Measurements from ENCODE around the gene OGFOD3.

OGFOD3 gene

DNA sequence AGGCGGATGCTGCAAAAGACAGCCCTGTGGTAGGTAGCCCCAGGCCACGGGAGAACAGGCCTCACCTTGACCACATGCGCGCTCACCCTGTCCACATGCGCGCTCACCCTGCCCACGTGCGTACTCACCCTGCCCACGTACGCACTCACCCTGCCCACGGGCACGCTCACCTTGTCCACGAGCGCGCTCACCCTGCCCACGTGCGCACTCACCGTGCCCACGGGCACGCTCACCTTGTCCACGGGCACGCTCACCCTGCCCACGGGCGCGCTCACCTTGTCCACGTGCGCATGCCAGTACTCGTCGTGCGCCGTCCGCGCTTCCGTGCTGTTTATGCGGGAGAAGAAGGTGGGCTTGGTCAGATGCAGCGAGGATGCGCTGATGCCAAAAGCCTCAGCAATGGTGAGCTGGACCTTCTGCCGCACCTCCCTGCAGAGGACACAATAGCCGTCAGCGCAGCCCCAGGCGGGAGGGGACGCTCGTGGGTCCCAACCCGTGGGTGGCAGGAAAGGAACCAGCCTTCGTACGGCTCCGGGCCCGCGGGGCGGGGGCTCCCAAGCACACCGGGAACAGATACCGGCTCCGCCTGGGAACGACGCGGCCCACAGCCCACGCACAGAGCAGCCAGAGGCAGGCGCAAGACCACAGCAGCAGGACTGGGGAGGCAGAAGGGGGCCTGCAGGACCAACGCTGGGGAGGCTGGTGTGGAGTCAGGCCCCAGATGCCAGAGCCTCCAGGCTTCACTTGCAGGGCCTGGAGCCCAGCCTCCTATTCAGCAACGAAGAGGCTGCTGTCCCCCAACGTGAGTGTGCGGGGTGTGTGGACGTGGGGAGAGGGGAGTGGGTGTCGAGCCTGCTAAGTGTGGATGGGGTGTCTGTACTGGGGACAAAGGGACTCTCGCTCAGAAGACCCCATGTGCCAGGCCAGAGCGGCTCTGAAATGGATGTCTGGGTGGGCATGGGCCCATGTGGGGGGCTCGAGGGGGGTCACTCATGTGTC is 14.4 kb downstream of the OGFOD3 start:
- no peak overlapping the region for H3K4me3 ChIP-seq (ENCODE audit: low read length)
- TF ChIP-seq, protein P1, sequence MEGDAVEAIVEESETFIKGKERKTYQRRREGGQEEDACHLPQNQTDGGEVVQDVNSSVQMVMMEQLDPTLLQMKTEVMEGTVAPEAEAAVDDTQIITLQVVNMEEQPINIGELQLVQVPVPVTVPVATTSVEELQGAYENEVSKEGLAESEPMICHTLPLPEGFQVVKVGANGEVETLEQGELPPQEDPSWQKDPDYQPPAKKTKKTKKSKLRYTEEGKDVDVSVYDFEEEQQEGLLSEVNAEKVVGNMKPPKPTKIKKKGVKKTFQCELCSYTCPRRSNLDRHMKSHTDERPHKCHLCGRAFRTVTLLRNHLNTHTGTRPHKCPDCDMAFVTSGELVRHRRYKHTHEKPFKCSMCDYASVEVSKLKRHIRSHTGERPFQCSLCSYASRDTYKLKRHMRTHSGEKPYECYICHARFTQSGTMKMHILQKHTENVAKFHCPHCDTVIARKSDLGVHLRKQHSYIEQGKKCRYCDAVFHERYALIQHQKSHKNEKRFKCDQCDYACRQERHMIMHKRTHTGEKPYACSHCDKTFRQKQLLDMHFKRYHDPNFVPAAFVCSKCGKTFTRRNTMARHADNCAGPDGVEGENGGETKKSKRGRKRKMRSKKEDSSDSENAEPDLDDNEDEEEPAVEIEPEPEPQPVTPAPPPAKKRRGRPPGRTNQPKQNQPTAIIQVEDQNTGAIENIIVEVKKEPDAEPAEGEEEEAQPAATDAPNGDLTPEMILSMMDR (conservative IDR thresholded peaks at IDR 0.05; ENCODE audit: low read depth, low read length) = no peak
- DNase-seq (ENCODE audit: low read depth) = no peak

DNA sequence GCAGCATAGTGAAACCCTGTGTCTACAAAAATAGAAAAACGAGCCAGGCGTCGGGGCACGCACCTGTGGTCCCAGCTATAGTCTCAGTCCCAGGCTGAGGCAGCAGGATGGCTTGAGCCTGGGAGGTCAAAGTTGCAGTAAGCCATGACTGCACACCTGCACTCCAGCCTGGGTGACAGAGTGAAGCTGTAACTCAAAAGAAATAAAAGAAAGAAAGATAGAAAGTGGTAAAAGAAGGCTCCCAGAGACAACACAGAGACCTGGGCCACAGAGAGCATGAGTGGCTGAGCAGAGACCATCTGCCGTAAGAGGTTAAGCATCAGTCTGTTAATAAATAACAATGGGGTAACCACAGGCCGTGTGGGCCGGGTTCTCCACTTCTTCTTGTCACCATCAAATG is 15.5 kb downstream of the OGFOD3 start:
- no peak for DNase-seq (ENCODE audit: low read depth)
- H3K4me3 ChIP-seq (ENCODE audit: low read length) = no peak overlapping the region

DNA sequence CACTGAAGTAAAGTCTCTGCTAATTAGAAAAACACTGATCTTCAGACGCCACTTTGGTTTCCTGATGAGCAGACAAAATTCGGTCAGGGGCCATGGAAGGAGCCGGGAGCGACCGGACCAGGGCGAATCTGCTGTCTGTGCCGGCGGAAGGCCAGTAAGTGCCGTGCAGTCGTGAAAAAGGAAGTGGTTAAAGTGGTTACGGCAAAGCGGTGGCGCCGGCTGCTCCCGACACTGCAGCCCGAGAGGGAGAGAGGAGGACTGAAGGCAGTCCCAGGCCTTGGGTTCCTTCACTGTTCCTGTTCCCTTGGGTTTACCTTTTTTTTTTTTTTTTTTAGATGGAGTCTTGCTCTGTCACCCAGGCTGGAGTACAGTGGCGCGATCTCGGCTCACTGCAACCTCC is 17.6 kb downstream of the OGFOD3 start:
- no peak for DNase-seq (ENCODE audit: low read depth)
- H3K4me3 ChIP-seq (ENCODE audit: low read length) = no peak overlapping the region
- TF ChIP-seq, protein P1 (conservative IDR thresholded peaks at IDR 0.05; ENCODE audit: low read depth, low read length) = no peak

More for the DNA sequence above, 15.5 kb downstream of the OGFOD3 start:
- TF ChIP-seq, protein P1 (conservative IDR thresholded peaks at IDR 0.05; ENCODE audit: low read depth, low read length) = no peak

DNA sequence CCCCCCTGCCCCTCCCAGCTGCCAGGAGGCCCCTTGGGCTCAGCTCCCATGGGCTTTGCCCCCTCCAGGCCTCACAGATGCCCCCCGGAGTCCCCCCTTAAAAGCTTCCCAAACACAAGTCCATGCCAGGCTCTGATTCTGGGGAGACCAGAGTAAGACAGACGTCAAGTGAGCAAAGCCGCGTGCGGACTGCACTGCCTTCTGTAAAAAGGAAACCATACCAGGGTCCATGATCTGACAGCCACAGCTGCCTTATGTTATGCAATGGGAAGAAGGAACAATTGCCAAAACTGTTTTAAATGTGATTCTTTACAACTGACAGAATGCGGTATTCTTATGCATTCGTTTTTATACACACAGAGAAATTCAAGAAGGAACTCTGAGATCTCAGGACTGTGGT is 18.2 kb downstream of the OGFOD3 start:
- DNase-seq (ENCODE audit: low read depth) = no peak
- TF ChIP-seq, protein P1 (conservative IDR thresholded peaks at IDR 0.05; ENCODE audit: low read depth, low read length) = no peak
- no peak overlapping the region for H3K4me3 ChIP-seq (ENCODE audit: low read length)

DNA sequence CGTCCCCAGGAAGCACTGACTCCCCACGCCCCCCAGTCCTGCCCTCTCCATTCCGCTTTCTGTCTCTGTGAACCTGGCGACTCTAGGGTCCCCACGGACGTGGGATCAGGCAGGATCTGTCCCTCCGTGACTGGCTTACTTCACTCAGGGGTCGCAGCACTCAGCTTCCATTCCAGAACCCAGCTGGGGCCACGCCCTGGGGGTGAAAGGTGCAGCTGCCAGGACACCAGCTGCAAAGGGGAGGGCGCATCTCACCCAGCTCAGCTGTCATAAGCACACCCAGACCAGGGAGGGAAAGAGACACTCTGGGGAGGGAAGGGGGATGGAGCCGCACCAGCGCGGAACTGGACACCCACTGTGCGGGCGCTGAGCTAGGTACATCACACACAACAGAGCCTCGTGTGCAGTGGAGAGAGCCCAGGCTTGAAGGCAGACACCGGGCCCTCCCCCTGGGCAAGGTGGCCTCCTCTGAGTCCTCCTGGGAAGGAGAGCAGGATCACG is 18.7 kb downstream of the OGFOD3 start:
- DNase-seq (ENCODE audit: low read depth) = no peak
- TF ChIP-seq, protein P1 (conservative IDR thresholded peaks at IDR 0.05; ENCODE audit: low read depth, low read length) = no peak
- no peak overlapping the region for H3K4me3 ChIP-seq (ENCODE audit: low read length)

DNA sequence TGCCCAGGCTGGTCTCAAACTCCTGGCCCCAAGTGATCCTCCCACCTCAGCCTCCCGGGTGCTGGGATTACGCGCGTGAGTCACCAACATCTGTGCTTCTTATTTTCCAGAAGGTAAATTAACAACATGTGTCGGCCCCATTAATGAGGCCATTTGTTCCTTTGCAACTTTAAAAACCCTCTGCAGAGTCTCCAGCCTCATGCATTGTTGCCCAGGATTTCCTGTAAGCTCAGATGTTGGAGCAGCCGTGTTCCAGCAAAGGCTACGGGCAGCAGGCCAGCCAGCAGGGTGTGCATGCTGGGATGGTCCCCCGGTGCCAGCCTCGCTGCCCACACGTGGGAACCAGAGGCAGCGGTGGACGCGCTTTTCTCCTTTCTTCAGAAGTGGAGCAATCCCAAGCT is 19.3 kb downstream of the OGFOD3 start:
- H3K4me3 ChIP-seq (ENCODE audit: low read length) = no peak overlapping the region
- TF ChIP-seq, protein P1 (conservative IDR thresholded peaks at IDR 0.05; ENCODE audit: low read depth, low read length) = no peak
- DNase-seq (ENCODE audit: low read depth) = no peak

All from retinal pigment epithelial cell (primary cell).